NCI-H748 (cell line): ENCODE data around the gene GNB1L.

Source experiments
- DNase-seq: peaks from one replicate; lab custom pipeline; 2025; ENCODE audit not compliant: unreplicated experiment; lab: John Stamatoyannopoulos, UW

GNB1L gene

GRCh38 chr22:19753996-19754700 lies 100.5 kb downstream of the GNB1L start:
- no peak for DNase-seq

GRCh38 chr22:19753090-19753842 lies 101.4 kb downstream of the GNB1L start:
- DNase-seq = no peak

GRCh38 chr22:19751497-19752245 lies 103.0 kb downstream of the GNB1L start:
- no peak for DNase-seq

- DNase-seq = no peak
Observed at GRCh38 chr22:19750507-19751490, 103.9 kb downstream of the GNB1L start.

GRCh38 chr22:19749876-19750275 lies 104.8 kb downstream of the GNB1L start:
- DNase-seq = no peak

GRCh38 chr22:19748991-19749664 lies 105.5 kb downstream of the GNB1L start:
- no peak for DNase-seq

GRCh38 chr22:19748139-19748538 lies 106.5 kb downstream of the GNB1L start:
- DNase-seq = no peak

GRCh38 chr22:19747551-19747950 lies 107.1 kb downstream of the GNB1L start:
- no peak for DNase-seq

- DNase-seq = no peak
Observed at GRCh38 chr22:19746726-19747125, 107.9 kb downstream of the GNB1L start.

- DNase-seq = no peak
Observed at GRCh38 chr22:19745155-19746101, 109.2 kb downstream of the GNB1L start.

- no peak for DNase-seq
Observed at GRCh38 chr22:19744350-19745006, 110.2 kb downstream of the GNB1L start.

- no peak for DNase-seq
Observed at GRCh38 chr22:19743651-19744050, 111.0 kb downstream of the GNB1L start.

- no peak for DNase-seq
Observed at GRCh38 chr22:19743081-19743480, 111.6 kb downstream of the GNB1L start.

- no peak for DNase-seq
Observed at GRCh38 chr22:19742160-19743066, 112.3 kb downstream of the GNB1L start.

GRCh38 chr22:19741053-19741452 lies 113.6 kb downstream of the GNB1L start:
- DNase-seq = no peak

GRCh38 chr22:19740586-19740985 lies 114.1 kb downstream of the GNB1L start:
- DNase-seq = no peak

GRCh38 chr22:19739911-19740449 lies 114.7 kb downstream of the GNB1L start:
- DNase-seq = no peak
